Lung (tissue), 12 donors: ENCODE results near the gene RFX5. TPM values are rescaled to one million over a fixed set of nuclear protein-coding genes. Genes with fewer than 3 reads are reported as not detected.

ENCODE experiments used
- ATAC-seq: fragments of 200-7000 bp; cut with Tn5 transposase; one replicate; pipeline ENCODE4 v1.9.1; 2020; ENCODE audit warnings: moderate number of reproducible peaks; ENCODE audit not compliant: insufficient read depth, low FRiP score
- DNase-seq, 3 donors: peaks; one replicate each; pipeline ENCODE4 v3.0.0-alpha.2; 2013 to 2017
- H3K27ac ChIP-seq, 2 donors: one replicate each; pipeline ENCODE4 v1.5.1; 2013; ENCODE audit warnings: mild to moderate bottlenecking in 2 of 2, moderate library complexity in 2 of 2, control low read depth in 1 of 2, inconsistent platforms in 1 of 2, low read depth in 1 of 2, low read length in 1 of 2
- H3K27me3 ChIP-seq, 3 donors: one replicate each; pipeline ENCODE4 v1.5.1; 2013; ENCODE audit warnings: low read length in 2 of 3; ENCODE audit not compliant: control insufficient read depth in 3 of 3, insufficient read depth in 3 of 3
- H3K36me3 ChIP-seq, 4 donors: one replicate each; pipeline ENCODE4 v1.5.1; 2013; ENCODE audit warnings: low read length in 4 of 4, mild to moderate bottlenecking in 1 of 4, moderate library complexity in 1 of 4; ENCODE audit not compliant: control insufficient read depth in 4 of 4, insufficient read depth in 4 of 4
- H3K4me1 ChIP-seq, 5 donors: one replicate each; pipeline ENCODE4 v1.5.1; 2013; ENCODE audit warnings: low read length in 5 of 5, mild to moderate bottlenecking in 2 of 5, moderate library complexity in 1 of 5; ENCODE audit not compliant: control insufficient read depth in 5 of 5, insufficient read depth in 5 of 5
- H3K4me3 ChIP-seq: one replicate; pipeline ENCODE4 v1.5.1; 2013; ENCODE audit warnings: mild to moderate bottlenecking, control low read depth, moderate library complexity
- H3K9ac ChIP-seq, 2 donors: one replicate each; pipeline ENCODE4 v1.5.1; 2013; ENCODE audit warnings: low read length in 2 of 2, control low read depth in 1 of 2; ENCODE audit not compliant: insufficient read depth in 1 of 2
- H3K9me3 ChIP-seq, 4 donors: one replicate each; pipeline ENCODE4 v1.5.1; 2013; ENCODE audit warnings: low read length in 3 of 4, mild to moderate bottlenecking in 1 of 4, moderate library complexity in 1 of 4; ENCODE audit not compliant: control insufficient read depth in 4 of 4, insufficient read depth in 3 of 4
- WGBS, 2 donors: extraction: QIAGEN DNeasy Blood & Tissue Kit; methylation state at CpG; one replicate each; pipeline ENCODE4 v1.1.7; 2013; 5-methylcytosine and 5-hydroxymethylcytosine counted together
- polyA plus RNA-seq, 2 donors: library from polyadenylated mRNA; stranded (reverse); fragments of 200-250 nt; gene quantifications; one replicate each; pipeline ENCODE4 v1.2.1, GENCODE V29; 2013
- total RNA-seq, 2 donors: library from RNA; depleted of rRNA in 1 of 2; stranded (reverse); fragments of >200 nt in 1 of 2; gene quantifications; one replicate each; pipeline ENCODE4 v1.2.1, GENCODE V29; 2014 to 2021
- TF ChIP-seq, protein P1 (sequence below): IDR thresholded peaks from 2 replicates; pipeline ENCODE4 v1.5.1; 2012; ENCODE audit warnings: mild to moderate bottlenecking; ENCODE audit errors: control extremely low read depth, extremely low read depth
- donor health status: control.
- donor health status: control.
- donor health status: Bipolar disorder and iron deficiency.
- donor health status: healthy.
- donor health status: DM: yes; HTN: yes; CAD: no.

RFX5 gene
- total and polyA plus RNA-seq, 4 donors = 16.6 to 40.3 (median 34.6) TPM

DNA sequence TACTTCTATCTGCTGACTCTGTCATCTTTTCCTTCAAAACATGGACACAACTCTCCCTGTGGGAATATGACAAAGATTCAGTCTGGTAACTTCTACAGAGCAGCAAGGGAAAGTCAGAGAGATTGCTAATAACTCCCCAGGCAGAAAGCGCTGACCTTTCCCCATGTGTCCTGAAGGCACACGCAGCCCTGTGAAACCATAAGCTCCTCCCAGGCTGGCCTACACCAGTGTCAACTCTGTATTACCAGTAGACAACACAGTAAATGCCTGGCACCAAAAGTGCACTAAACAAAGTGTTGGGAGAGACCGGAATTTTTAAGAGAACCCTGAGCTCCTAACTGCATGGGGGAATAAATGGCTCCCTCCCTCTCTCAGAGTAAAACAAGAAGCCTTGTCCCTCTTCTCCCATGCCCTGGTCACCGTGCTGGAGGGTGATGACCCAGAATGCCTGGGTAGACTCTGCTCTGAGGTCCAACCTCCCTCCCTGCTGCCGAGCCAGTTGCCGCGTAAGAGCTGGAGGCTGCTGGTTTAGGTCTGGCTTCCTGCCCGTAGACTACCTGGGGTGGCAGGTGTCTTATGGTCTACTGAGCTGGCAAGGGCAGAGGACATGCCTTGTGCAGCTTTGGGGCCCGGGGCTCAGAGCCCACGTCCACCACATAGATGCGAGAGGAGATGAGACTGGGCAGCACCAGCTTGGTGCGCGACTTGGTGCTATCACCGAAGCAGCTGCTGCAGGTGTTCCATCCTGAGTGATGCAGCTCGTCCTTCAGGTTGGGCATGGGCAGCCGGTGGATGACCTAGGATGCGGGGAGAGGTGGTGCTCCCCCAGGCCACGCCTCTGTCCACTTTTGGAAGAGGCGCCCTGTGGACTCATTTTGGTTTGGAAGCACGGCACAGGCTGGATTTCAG lies 21.6 kb upstream of the RFX5 start:
- no peak overlapping the region for H3K9ac ChIP-seq
- ATAC-seq = no peak
- H3K9me3 ChIP-seq = no peaks in the 10 kb centered on the region
- WGBS, 2 donors = 84 to 93% methylated on average over 20 of the region's 20 CpGs
- peaks cover 7 to 38% (median 21%) of the 10 kb centered on the region in 5 donors for H3K4me1 ChIP-seq
- H3K27ac ChIP-seq = no peak overlapping the region
- TF ChIP-seq, protein P1, sequence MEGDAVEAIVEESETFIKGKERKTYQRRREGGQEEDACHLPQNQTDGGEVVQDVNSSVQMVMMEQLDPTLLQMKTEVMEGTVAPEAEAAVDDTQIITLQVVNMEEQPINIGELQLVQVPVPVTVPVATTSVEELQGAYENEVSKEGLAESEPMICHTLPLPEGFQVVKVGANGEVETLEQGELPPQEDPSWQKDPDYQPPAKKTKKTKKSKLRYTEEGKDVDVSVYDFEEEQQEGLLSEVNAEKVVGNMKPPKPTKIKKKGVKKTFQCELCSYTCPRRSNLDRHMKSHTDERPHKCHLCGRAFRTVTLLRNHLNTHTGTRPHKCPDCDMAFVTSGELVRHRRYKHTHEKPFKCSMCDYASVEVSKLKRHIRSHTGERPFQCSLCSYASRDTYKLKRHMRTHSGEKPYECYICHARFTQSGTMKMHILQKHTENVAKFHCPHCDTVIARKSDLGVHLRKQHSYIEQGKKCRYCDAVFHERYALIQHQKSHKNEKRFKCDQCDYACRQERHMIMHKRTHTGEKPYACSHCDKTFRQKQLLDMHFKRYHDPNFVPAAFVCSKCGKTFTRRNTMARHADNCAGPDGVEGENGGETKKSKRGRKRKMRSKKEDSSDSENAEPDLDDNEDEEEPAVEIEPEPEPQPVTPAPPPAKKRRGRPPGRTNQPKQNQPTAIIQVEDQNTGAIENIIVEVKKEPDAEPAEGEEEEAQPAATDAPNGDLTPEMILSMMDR = no peak
- H3K27me3 ChIP-seq = no peaks in the 10 kb centered on the region
- DNase-seq = no peak
- H3K4me3 ChIP-seq = no peak overlapping the region
- H3K36me3 ChIP-seq = peaks cover 0 to 44% (median 30%) of the 10 kb centered on the region in 4 donors

DNA sequence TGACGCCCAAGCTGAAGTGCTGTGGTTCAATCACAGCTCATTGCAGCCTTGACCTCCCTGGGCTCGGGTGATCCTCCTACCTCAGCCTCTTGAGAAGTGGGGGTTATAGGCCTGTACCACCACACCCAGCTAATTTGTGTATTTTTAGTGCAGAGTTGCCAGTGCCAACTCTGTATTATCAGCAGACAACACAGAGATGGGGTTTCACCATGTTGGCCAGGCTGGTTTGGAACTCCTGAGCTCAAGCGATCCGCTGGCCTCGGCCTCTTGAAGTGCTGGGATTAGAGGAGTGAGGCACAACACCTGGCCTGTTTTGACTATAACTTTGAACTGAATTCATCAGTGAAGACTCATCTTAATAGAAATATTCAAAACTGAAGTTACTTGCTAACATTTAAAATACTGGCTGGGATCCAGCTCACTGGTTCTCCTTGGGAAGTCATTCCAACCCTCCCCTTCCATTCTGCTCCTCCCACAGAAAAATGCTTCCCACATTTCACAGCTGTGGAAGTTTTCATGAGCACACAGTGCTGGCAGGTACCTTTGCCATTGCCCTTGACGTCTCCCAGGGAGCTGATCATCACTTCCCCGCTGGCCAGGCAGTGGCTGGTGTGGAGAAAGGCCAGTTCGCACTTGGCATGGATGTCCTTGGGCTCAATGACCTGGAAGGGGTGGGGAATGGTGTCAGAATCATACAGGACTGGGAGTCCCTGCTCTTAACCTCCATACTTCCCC lies 20.8 kb upstream of the RFX5 start:
- Histone ChIP-seq H3K27ac (no peak overlapping the region), H3K27me3 (no peaks in the 10 kb centered on the region), H3K36me3 (peaks cover 0 to 52% (median 32%) of the 10 kb centered on the region in 4 donors), H3K9me3 (no peaks in the 10 kb centered on the region), H3K4me1 (peaks cover 7 to 32% (median 17%) of the 10 kb centered on the region in 5 donors), H3K4me3 (no peak overlapping the region), H3K9ac (no peak overlapping the region)
- ATAC-seq (no peak), DNase-seq (no peak)
- 83 to 93% methylated on average over 8 of the region's 8 CpGs for WGBS, 2 donors
- TF ChIP-seq, protein P1 = no peak

DNA sequence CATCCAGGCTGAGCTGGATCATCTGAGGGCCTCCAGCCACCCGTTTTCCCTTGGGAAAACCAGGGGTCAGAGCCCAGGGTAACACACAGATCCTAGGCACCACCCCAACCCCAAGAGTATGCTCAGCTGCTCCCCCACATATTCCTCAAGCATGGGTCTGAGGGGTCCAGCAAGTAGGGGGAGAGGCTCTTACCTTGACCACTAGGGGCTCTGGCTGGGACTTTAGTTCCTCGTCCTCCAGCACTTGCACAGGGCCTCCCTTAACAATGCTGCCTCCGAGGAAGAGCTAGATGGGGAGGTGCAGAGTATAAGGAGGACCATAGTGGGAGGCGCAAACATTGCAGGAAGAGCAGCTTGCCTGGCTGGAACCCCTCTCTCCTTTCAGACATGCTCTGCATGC lies 17.9 kb upstream of the RFX5 start:
- no peak overlapping the region for H3K27ac ChIP-seq
- H3K36me3 ChIP-seq = peaks cover 0 to 62% (median 32%) of the 10 kb centered on the region in 4 donors
- WGBS, 2 donors = 93 to 94% methylated on average over 4 of the region's 4 CpGs
- no peak overlapping the region for H3K9ac ChIP-seq
- ATAC-seq (no peak), DNase-seq (no peak)
- peaks cover 0 to 9% (median 5%) of the 10 kb centered on the region in 5 donors for H3K4me1 ChIP-seq
- TF ChIP-seq, protein P1 = no peak
- peaks cover 0 to 5% (median 1%) of the 10 kb centered on the region in 4 donors for H3K9me3 ChIP-seq
- H3K27me3 ChIP-seq = no peaks in the 10 kb centered on the region
- H3K4me3 ChIP-seq = no peak overlapping the region
